K562 (cell line): Measurements from ENCODE around the gene DCUN1D3. TPM values are rescaled to one million over a fixed set of nuclear protein-coding genes. Genes with fewer than 3 reads are reported as not detected.

Experiments used
- ATAC-seq: fragments of 200-7000 bp; cut with Tn5 transposase; 3 replicates; pipeline ENCODE4 v1.9.1; 2020; ENCODE audit warnings: moderate library complexity
- BruUV-seq: library from RNA; stranded (reverse); fragments of 400-500 nt; replicated peaks from 2 replicates; lab custom pipeline; 2021; lab: Mats Ljungman, UMichigan
- CTCF ChIA-PET: fragments of 300-600 bp; formaldehyde crosslinking; extraction: SDS; loops from one replicate; lab custom pipeline; 2021; ENCODE audit warnings: low intra/inter-chr PET ratio; lab: Yijun Ruan, JAX
- POLR2A ChIA-PET: fragments of 300-600, 350-650 bp; sonication (Branson Sonifier 250); formaldehyde crosslinking; extraction: SDS; loops from one replicate; lab custom pipeline; 2021; ENCODE audit warnings: antibody characterized with exemption, inconsistent platforms; lab: Yijun Ruan, JAX
- DNase-seq, 4 experiments: peaks; one replicate each; pipeline versions ENCODE4 v3.0.0 to v3.0.0-alpha.2; 2011 to 2018; ENCODE audit warnings: low spot score in 3 of 4, mixed read lengths in 3 of 4; ENCODE audit errors: extremely low read depth in 1 of 4
- FAIRE-seq: peaks from 2 replicates; lab custom pipeline; 2011; peaks lifted over from hg19 to GRCh38; lab: Jason Lieb, UNC
- H2AFZ ChIP-seq: 2 replicates; pipeline ENCODE4 v1.6.0; 2011; ENCODE audit warnings: low read depth, low read length, control low read depth, inconsistent platforms
- H3K27ac ChIP-seq: fragments of 200-600 bp; 3 replicates; pipeline ENCODE4 v1.8.0; 2011; ENCODE audit warnings: low read depth, mild to moderate bottlenecking, control low read depth, inconsistent platforms, low read length, moderate library complexity, mixed read lengths; ENCODE audit errors: extremely low read depth
- H3K27me3 ChIP-seq, 2 experiments: fragments of 300-600 bp in 1 of 2; 2 replicates in 1 of 2; 3 replicates in 1 of 2; pipeline versions ENCODE4 v1.6.0 to v1.8.0; 2011; ENCODE audit warnings: inconsistent platforms in 2 of 2, low read length in 2 of 2, mild to moderate bottlenecking in 1 of 2, mixed read lengths in 1 of 2, moderate library complexity in 1 of 2; ENCODE audit not compliant: control insufficient read depth in 2 of 2, insufficient read depth in 2 of 2
- H3K36me3 ChIP-seq: fragments of 300-600 bp; 3 replicates; pipeline ENCODE4 v1.8.0; 2011; ENCODE audit warnings: mild to moderate bottlenecking, low read length, inconsistent platforms; ENCODE audit not compliant: control insufficient read depth, insufficient read depth
- H3K4me1 ChIP-seq, 2 experiments: fragments of 200-600 bp in 1 of 2; replicated peaks in 1 of 2; 2 replicates in 1 of 2; 3 replicates in 1 of 2; pipeline versions ENCODE4 v1.5.1 to v1.8.0; 2011; ENCODE audit warnings: inconsistent platforms in 2 of 2, low read length in 2 of 2, mild to moderate bottlenecking in 1 of 2, mixed read lengths in 1 of 2, moderate library complexity in 1 of 2; ENCODE audit not compliant: control insufficient read depth in 2 of 2, insufficient read depth in 2 of 2
- H3K4me2 ChIP-seq: 2 replicates; pipeline ENCODE4 v1.6.1; 2011; ENCODE audit warnings: low read length, control low read depth, inconsistent platforms, mixed read lengths; ENCODE audit not compliant: insufficient read depth
- H3K4me3 ChIP-seq: fragments of 200-600 bp; sonication (generic), shearing (Covaris generic); 2 replicates; pipeline ENCODE4 v1.5.1; 2016; ENCODE audit warnings: control low read depth, inconsistent platforms
- H3K79me2 ChIP-seq: fragments of 200-600 bp; 3 replicates; pipeline ENCODE4 v1.8.0; 2011; ENCODE audit warnings: low read length, inconsistent platforms; ENCODE audit not compliant: control insufficient read depth, insufficient read depth
- H3K9ac ChIP-seq, 2 experiments: 2 replicates each; pipeline versions ENCODE4 v1.6.0 to v1.6.1; 2011; ENCODE audit warnings: low read depth in 2 of 2, low read length in 2 of 2, control low read depth in 1 of 2, inconsistent platforms in 1 of 2, mild to moderate bottlenecking in 1 of 2, mixed read lengths in 1 of 2; ENCODE audit not compliant: insufficient read depth in 1 of 2
- H3K9me1 ChIP-seq: one replicate; pipeline ENCODE4 v1.6.0; 2011; ENCODE audit warnings: inconsistent platforms, mild to moderate bottlenecking, low read length, moderate library complexity; ENCODE audit not compliant: control insufficient read depth, insufficient read depth
- H3K9me3 ChIP-seq: replicated peaks from 2 replicates; pipeline ENCODE4 v1.5.1; 2011; ENCODE audit warnings: low read depth, low read length, inconsistent platforms; ENCODE audit not compliant: control insufficient read depth, insufficient read depth
- H4K20me1 ChIP-seq: replicated peaks from 2 replicates; pipeline ENCODE4 v1.6.1; 2011; ENCODE audit warnings: low read length, inconsistent platforms, mixed read lengths; ENCODE audit not compliant: control insufficient read depth, insufficient read depth
- CBFA2T2 ChIP-seq: fragments of 450-650 bp; conservative IDR thresholded peaks from 2 replicates; pipeline ENCODE4 v1.6.1; 2017; ENCODE audit warnings: mild to moderate bottlenecking
- ELF1 ChIP-seq: fragments of 200-800 bp; sonication (Bioruptor generic); IDR thresholded peaks from 2 replicates; pipeline ENCODE4 v1.6.1; 2016; ENCODE audit warnings: missing genetic modification characterization, missing compliant biosample characterization
- LARP7 ChIP-seq: fragments of 450-650 bp; IDR thresholded peaks from 2 replicates; pipeline ENCODE4 v1.6.1; 2016
- MCM2 ChIP-seq: fragments of 450-650 bp; IDR thresholded peaks from 2 replicates; pipeline ENCODE4 v1.6.1; 2017; ENCODE audit warnings: low read depth, mild to moderate bottlenecking
- MECOM ChIP-seq: fragments of 250-450 bp; sonication (Bioruptor Pico); IDR thresholded peaks from 2 replicates; pipeline ENCODE4 v1.8.0; 2022; ENCODE audit warnings: inconsistent platforms
- MTA3 ChIP-seq: fragments of 450-650 bp; formaldehyde crosslinking; IDR thresholded peaks from 2 replicates; pipeline ENCODE4 v1.6.1; 2017; ENCODE audit warnings: mild to moderate bottlenecking, borderline replicate concordance
- PHB ChIP-seq: fragments of 250-450 bp; sonication (Bioruptor Pico); IDR thresholded peaks from 2 replicates; pipeline ENCODE4 v1.5.0; 2021
- PYGO2 ChIP-seq: fragments of 450-650 bp; IDR thresholded peaks from 2 replicates; pipeline ENCODE4 v1.6.1; 2016; ENCODE audit warnings: mild to moderate bottlenecking, missing genetic modification characterization, moderate library complexity, missing compliant biosample characterization
- SAFB2 ChIP-seq: fragments of 200-400 bp; formaldehyde crosslinking; IDR thresholded peaks from 2 replicates; pipeline ENCODE4 v1.6.1; 2018; ENCODE audit warnings: borderline replicate concordance, low read length, low read depth, moderate library complexity; ENCODE audit not compliant: severe bottlenecking
- SMAD1 ChIP-seq: fragments of 150-350 bp; IDR thresholded peaks from 2 replicates; pipeline ENCODE4 v1.6.1; 2014; ENCODE audit warnings: low read length, low read depth; ENCODE audit not compliant: partially characterized antibody
- SMARCC2 ChIP-seq: fragments of 450-650 bp; IDR thresholded peaks from 2 replicates; pipeline ENCODE4 v1.6.1; 2017; ENCODE audit warnings: antibody characterized with exemption, moderate library complexity, mild to moderate bottlenecking, low read depth
- TBP ChIP-seq: optimal IDR thresholded peaks from 2 replicates; pipeline ENCODE3; 2011; ENCODE audit warnings: low read depth, low read length, improper control_type of control experiment
- ZKSCAN3 ChIP-seq: fragments of 250-450 bp; sonication (Bioruptor Pico); IDR thresholded peaks from 2 replicates; pipeline ENCODE4 v1.4.0; 2020
- ZNF316 ChIP-seq: fragments of 450-650 bp; IDR thresholded peaks from 2 replicates; pipeline ENCODE4 v1.6.1; 2016
- ZNF41 ChIP-seq: fragments of 250-450 bp; sonication (Bioruptor Pico); conservative IDR thresholded peaks from 2 replicates; pipeline ENCODE4 v1.4.0; 2020; ENCODE audit warnings: mild to moderate bottlenecking
- ZNF766 ChIP-seq: fragments of 200-800 bp; sonication (Bioruptor generic); conservative IDR thresholded peaks from 2 replicates; pipeline ENCODE4 v1.6.1; 2016; ENCODE audit warnings: missing genetic modification characterization, missing compliant biosample characterization
- WGBS: fragments of 100-300 bp; shearing (Covaris generic); methylation state at CpG from one replicate; pipeline ENCODE4 v1.1.6; 2016; ENCODE audit warnings: low coverage, mixed read lengths; ENCODE audit not compliant: insufficient coverage; ENCODE audit errors: missing lambda C conversion rate; 5-methylcytosine and 5-hydroxymethylcytosine counted together
- in situ Hi-C: fragments of 300-500 bp; cut with MboI; formaldehyde crosslinking; loops from 4 replicates; pipeline ENCODE4 v1.15.0; 2018; ENCODE audit warnings: inconsistent platforms, mixed read lengths
- intact Hi-C: fragments of 100-400 bp; cut with micrococcal nuclease; formaldehyde crosslinking; loops from 2 replicates; pipeline ENCODE4 v1.14.2; 2022
- polyA plus RNA-seq, 8 experiments: library from polyadenylated mRNA; depleted of rRNA in 4 of 8; stranded (reverse) in 5 of 8; unstranded in 3 of 8; fragments of >200 nt; fragmentation: Nextera tagmentation in 2 of 8; fragmentation: Illumina TruSeq in 1 of 8; extraction: Ambion mirVana in 2 of 8; extraction: Trizol in 1 of 8; gene quantifications; 2 replicates each; pipeline versions ENCODE4 v1.2.1 to v1.2.3, GENCODE V29; 2011 to 2014; ENCODE audit warnings: inconsistent platforms in 1 of 8, missing spikeins in 1 of 8
- total RNA-seq, 7 experiments: library from RNA; depleted of rRNA in 6 of 7; stranded (reverse); fragments of >200 nt in 6 of 7; fragmentation: Illumina TruSeq in 2 of 7; extraction: Trizol in 2 of 7; gene quantifications; 2 replicates each; pipeline versions ENCODE4 v1.2.1 to v1.2.3, GENCODE V29; 2011 to 2021; ENCODE audit warnings: low replicate concordance in 1 of 7
- TF ChIP-seq, protein P1 (sequence below): fragments of 450-650 bp; IDR thresholded peaks from 2 replicates; pipeline ENCODE4 v1.7.1; 2018; ENCODE audit warnings: mild to moderate bottlenecking, low read depth; ENCODE audit not compliant: partially characterized antibody
- TF ChIP-seq, protein P2 (sequence below): fragments of 200-800 bp; sonication (Bioruptor generic); IDR thresholded peaks from 2 replicates; pipeline ENCODE4 v1.6.1; 2017; ENCODE audit warnings: missing genetic modification characterization, missing compliant biosample characterization
- TF ChIP-seq, protein P3 (sequence below), 2 experiments: IDR thresholded peaks; 2 replicates each; pipeline ENCODE4 v1.6.1; 2011; ENCODE audit warnings: borderline replicate concordance in 1 of 2, control low read depth in 1 of 2, low read depth in 1 of 2, low read length in 1 of 2, mild to moderate bottlenecking in 1 of 2, mixed read lengths in 1 of 2, moderate library complexity in 1 of 2; ENCODE audit not compliant: insufficient read depth in 1 of 2, insufficient read length in 1 of 2, poor library complexity in 1 of 2, severe bottlenecking in 1 of 2; ENCODE audit errors: extremely low read depth in 1 of 2

DCUN1D3 gene
- total and polyA plus RNA-seq, 9 of the 15 experiments (the other 6 are each of a cell fraction or from before 2014, with no cell fraction given), result 1.0 to 4.7 (median 2.2) TPM

DNA sequence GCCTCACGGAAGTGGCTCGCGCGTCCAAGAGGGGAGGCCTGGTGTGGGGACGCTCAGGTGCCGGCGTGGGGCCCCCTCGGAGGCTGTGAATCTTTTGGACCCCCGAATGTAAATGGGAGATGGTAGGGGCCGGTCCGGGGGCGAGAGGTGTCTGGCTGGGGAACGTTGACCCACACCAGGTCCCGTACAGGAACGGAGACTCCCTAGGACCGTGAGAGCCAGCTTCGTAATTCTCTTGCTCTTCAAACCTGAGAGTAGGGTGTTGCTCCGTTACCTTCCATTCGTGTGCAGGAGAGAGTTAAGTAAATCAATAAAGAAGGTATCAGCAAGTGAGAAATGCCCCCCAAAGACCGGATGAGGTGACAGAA, 894 bp upstream of the DCUN1D3 start:
- no peaks in the 10 kb centered on the region for H4K20me1 ChIP-seq
- no peaks in the 10 kb centered on the region for H3K9me1 ChIP-seq
- H3K4me2 ChIP-seq, result peak overlapping the region; percentile 91
- no peaks in the 10 kb centered on the region for H3K27me3 ChIP-seq
- BruUV-seq, result TSS peak; percentile 64
- no peak for DNase-seq
- 1% methylated on average over 15 of the region's 20 CpGs for WGBS
- peaks cover 11% of the 10 kb centered on the region; the same call in 1 of the 3 replicates for H3K36me3 ChIP-seq
- no peak for FAIRE-seq
- peaks cover 41% of the 10 kb centered on the region for H3K79me2 ChIP-seq
- H3K27ac ChIP-seq, result peak overlapping the region; percentile 92
- POLR2A ChIA-PET, result interaction anchor here (0.7 to 2.5 kb wide), 9 partner anchors 10 to 67 kb away, joined by 3 to 19 read pairs (median 5); no protein-coding TSS in a partner anchor
- no peaks in the 10 kb centered on the region for H3K9me3 ChIP-seq
- peak; percentile 21 for ATAC-seq
- peak overlapping the region; percentile 92 to 94 for H3K9ac ChIP-seq
- peak overlapping the region; percentile 85 for H3K4me3 ChIP-seq
- peak overlapping the region; percentile 92 for H2AFZ ChIP-seq
- in situ Hi-C loops (no loop called here), intact Hi-C loops (loop anchor here (5.0 kb wide), 2 partner anchors 46 to 49 kb away; no protein-coding TSS in a partner anchor)
- peaks cover 32 to 50% of the 10 kb centered on the region in 2 experiments for H3K4me1 ChIP-seq
- CTCF ChIA-PET, result no interaction called here
- no peak for TF ChIP-seq MECOM
- no peak for TF ChIP-seq PYGO2 (tag)
- no peak for TF ChIP-seq MTA3
- no peak for TF ChIP-seq MCM2
- TF ChIP-seq, protein P1, sequence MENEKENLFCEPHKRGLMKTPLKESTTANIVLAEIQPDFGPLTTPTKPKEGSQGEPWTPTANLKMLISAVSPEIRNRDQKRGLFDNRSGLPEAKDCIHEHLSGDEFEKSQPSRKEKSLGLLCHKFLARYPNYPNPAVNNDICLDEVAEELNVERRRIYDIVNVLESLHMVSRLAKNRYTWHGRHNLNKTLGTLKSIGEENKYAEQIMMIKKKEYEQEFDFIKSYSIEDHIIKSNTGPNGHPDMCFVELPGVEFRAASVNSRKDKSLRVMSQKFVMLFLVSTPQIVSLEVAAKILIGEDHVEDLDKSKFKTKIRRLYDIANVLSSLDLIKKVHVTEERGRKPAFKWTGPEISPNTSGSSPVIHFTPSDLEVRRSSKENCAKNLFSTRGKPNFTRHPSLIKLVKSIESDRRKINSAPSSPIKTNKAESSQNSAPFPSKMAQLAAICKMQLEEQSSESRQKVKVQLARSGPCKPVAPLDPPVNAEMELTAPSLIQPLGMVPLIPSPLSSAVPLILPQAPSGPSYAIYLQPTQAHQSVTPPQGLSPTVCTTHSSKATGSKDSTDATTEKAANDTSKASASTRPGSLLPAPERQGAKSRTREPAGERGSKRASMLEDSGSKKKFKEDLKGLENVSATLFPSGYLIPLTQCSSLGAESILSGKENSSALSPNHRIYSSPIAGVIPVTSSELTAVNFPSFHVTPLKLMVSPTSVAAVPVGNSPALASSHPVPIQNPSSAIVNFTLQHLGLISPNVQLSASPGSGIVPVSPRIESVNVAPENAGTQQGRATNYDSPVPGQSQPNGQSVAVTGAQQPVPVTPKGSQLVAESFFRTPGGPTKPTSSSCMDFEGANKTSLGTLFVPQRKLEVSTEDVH, result peak; percentile 13
- 0 out of 2 replicates have a peak, but pooled peaks have one; percentile 5 for TF ChIP-seq ZNF766 (CRISPR knock-in tag)
- TF ChIP-seq SMAD1, result no peak
- no peak for TF ChIP-seq ELF1
- no peak for TF ChIP-seq SMARCC2
- no peak for TF ChIP-seq LARP7
- no peak for TF ChIP-seq PHB
- TF ChIP-seq CBFA2T2, result no peak
- no peak for TF ChIP-seq ZNF41 (CRISPR knock-in tag)
- TF ChIP-seq SAFB2, result no peak
- no peak for TF ChIP-seq ZKSCAN3
- TF ChIP-seq, protein P2, sequence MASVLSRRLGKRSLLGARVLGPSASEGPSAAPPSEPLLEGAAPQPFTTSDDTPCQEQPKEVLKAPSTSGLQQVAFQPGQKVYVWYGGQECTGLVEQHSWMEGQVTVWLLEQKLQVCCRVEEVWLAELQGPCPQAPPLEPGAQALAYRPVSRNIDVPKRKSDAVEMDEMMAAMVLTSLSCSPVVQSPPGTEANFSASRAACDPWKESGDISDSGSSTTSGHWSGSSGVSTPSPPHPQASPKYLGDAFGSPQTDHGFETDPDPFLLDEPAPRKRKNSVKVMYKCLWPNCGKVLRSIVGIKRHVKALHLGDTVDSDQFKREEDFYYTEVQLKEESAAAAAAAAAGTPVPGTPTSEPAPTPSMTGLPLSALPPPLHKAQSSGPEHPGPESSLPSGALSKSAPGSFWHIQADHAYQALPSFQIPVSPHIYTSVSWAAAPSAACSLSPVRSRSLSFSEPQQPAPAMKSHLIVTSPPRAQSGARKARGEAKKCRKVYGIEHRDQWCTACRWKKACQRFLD, result peak; percentile 55; the same call in 1 of the 2 replicates
- TF ChIP-seq ZNF316, result no peak
- no peak for TF ChIP-seq TBP
- TF ChIP-seq, protein P3, sequence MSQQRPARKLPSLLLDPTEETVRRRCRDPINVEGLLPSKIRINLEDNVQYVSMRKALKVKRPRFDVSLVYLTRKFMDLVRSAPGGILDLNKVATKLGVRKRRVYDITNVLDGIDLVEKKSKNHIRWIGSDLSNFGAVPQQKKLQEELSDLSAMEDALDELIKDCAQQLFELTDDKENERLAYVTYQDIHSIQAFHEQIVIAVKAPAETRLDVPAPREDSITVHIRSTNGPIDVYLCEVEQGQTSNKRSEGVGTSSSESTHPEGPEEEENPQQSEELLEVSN (IDR thresholded peaks at IDR 0.05; ENCODE audit: borderline replicate concordance in 1 of 2, extremely low read depth in 1 of 2, insufficient read depth in 1 of 2, insufficient read length in 1 of 2, low read depth in 1 of 2, low read length in 1 of 2, poor library complexity in 1 of 2, severe bottlenecking in 1 of 2), result peak in 1 of 2 experiments; percentile 11
